H1 (cell line): Measurements from ENCODE around the gene GLMP. TPM values are rescaled to one million over a fixed set of nuclear protein-coding genes. Genes with fewer than 3 reads are reported as not detected.
"Not testable (repeated sequence)": the region's sequence is repeated elsewhere in the genome, so short reads cannot be mapped to it uniquely, and the experiment has no call there.

Experiments
- CTCF ChIA-PET: fragments of 300-600 bp; sonication (Branson Sonifier 250); formaldehyde crosslinking; loops from one replicate; lab custom pipeline; 2021; ENCODE audit not compliant: partially characterized antibody; lab: Charles Lee
- POLR2A ChIA-PET: fragments of 300-600 bp; sonication (Branson Sonifier 250); formaldehyde crosslinking; loops from one replicate; lab custom pipeline; 2021; ENCODE audit warnings: inconsistent platforms; ENCODE audit not compliant: partially characterized antibody; lab: Charles Lee
- DNase-seq, 2 experiments: peaks; one replicate each; pipeline versions ENCODE4 v3.0.0 to v3.0.0-alpha.2; 2010 to 2022; ENCODE audit warnings: low spot score in 2 of 2, low read depth in 1 of 2, mixed read lengths in 1 of 2
- FAIRE-seq: peaks from 2 replicates; lab custom pipeline; 2011; peaks lifted over from hg19 to GRCh38; lab: Jason Lieb, UNC
- H2AFZ ChIP-seq: 2 replicates; pipeline ENCODE4 v1.8.1; 2012; ENCODE audit warnings: low read length, inconsistent platforms
- H2AK5ac ChIP-seq: 2 replicates; pipeline ENCODE4 v1.6.1; 2013; ENCODE audit warnings: low read depth, low read length
- H2BK120ac ChIP-seq: replicated peaks from 2 replicates; pipeline ENCODE3; 2013; ENCODE audit warnings: low read depth, low read length, inconsistent platforms
- H2BK12ac ChIP-seq: 2 replicates; pipeline ENCODE4 v1.6.1; 2013; ENCODE audit warnings: low read depth, low read length
- H2BK15ac ChIP-seq: 2 replicates; pipeline ENCODE4 v1.6.1; 2013; ENCODE audit warnings: low read length
- H2BK20ac ChIP-seq: 2 replicates; pipeline ENCODE4 v1.6.1; 2013; ENCODE audit warnings: low read length
- H2BK5ac ChIP-seq: 2 replicates; pipeline ENCODE4 v1.6.1; 2013; ENCODE audit warnings: low read depth, low read length
- H3K14ac ChIP-seq: 2 replicates; pipeline ENCODE4 v1.6.1; 2013; ENCODE audit warnings: inconsistent platforms; ENCODE audit not compliant: insufficient read length
- H3K18ac ChIP-seq: 2 replicates; pipeline ENCODE4 v1.6.1; 2013; ENCODE audit warnings: low read length; ENCODE audit errors: extremely low read depth
- H3K23ac ChIP-seq: 2 replicates; pipeline ENCODE4 v1.6.1; 2013; ENCODE audit warnings: inconsistent platforms; ENCODE audit not compliant: insufficient read length
- H3K23me2 ChIP-seq: 2 replicates; pipeline ENCODE4 v1.6.1; 2013; ENCODE audit warnings: low read depth, low read length
- H3K27ac ChIP-seq: 2 replicates; pipeline ENCODE4 v1.6.1; 2011; ENCODE audit warnings: low read depth, low read length, inconsistent platforms
- H3K27me3 ChIP-seq, 4 experiments: replicated peaks in 1 of 4; 1 replicate in 1 of 4; 2 replicates in 3 of 4; pipeline versions ENCODE4 v1.6.1 to v1.8.1; 2011 to 2013; ENCODE audit warnings: low read length in 3 of 4, mild to moderate bottlenecking in 3 of 4, inconsistent platforms in 2 of 4, mixed read lengths in 2 of 4, moderate library complexity in 1 of 4; ENCODE audit not compliant: control insufficient read depth in 3 of 4, insufficient read depth in 3 of 4; ENCODE audit errors: extremely low read depth in 1 of 4
- H3K36me3 ChIP-seq, 4 experiments: 2 replicates each; pipeline versions ENCODE4 v1.6.1 to v1.8.1; 2011 to 2013; ENCODE audit warnings: mild to moderate bottlenecking in 4 of 4, low read length in 3 of 4, moderate library complexity in 2 of 4, control low read depth in 1 of 4, inconsistent platforms in 1 of 4; ENCODE audit not compliant: insufficient read depth in 4 of 4, control insufficient read depth in 2 of 4
- H3K4ac ChIP-seq: replicated peaks from 2 replicates; pipeline ENCODE3; 2013; ENCODE audit warnings: low read length, low read depth, mixed read lengths, inconsistent platforms; ENCODE audit not compliant: insufficient read length
- H3K4me1 ChIP-seq, 4 experiments: replicated peaks in 1 of 4; 1 replicate in 1 of 4; 2 replicates in 3 of 4; pipeline versions ENCODE4 v1.6.1 to v1.8.1; 2011 to 2013; ENCODE audit warnings: low read length in 3 of 4, inconsistent platforms in 2 of 4, mixed read lengths in 1 of 4; ENCODE audit not compliant: insufficient read depth in 4 of 4, control insufficient read depth in 3 of 4
- H3K4me2 ChIP-seq, 2 experiments: 2 replicates each; pipeline versions ENCODE4 v1.6.1 to v1.8.1; 2011 to 2013; ENCODE audit warnings: low read depth in 2 of 2, low read length in 2 of 2, control low read depth in 1 of 2, inconsistent platforms in 1 of 2, mild to moderate bottlenecking in 1 of 2; ENCODE audit not compliant: insufficient read depth in 1 of 2
- H3K4me3 ChIP-seq, 4 experiments: fragments of 200-600, 300-600 bp in 1 of 4; sonication (generic), shearing (Covaris generic), sonication (Bioruptor Twin) in 1 of 4; 2 replicates each; pipeline versions ENCODE4 v1.5.1 to v1.8.1; 2011 to 2016; ENCODE audit warnings: low read length in 4 of 4, low read depth in 3 of 4, control low read depth in 2 of 4, inconsistent platforms in 2 of 4, mild to moderate bottlenecking in 2 of 4, mixed read lengths in 1 of 4, moderate library complexity in 1 of 4; ENCODE audit not compliant: insufficient read depth in 2 of 4; ENCODE audit errors: extremely low read depth in 1 of 4
- H3K56ac ChIP-seq: replicated peaks from 2 replicates; pipeline ENCODE3; 2013; ENCODE audit warnings: low read depth, mild to moderate bottlenecking, mixed read lengths, low read length, inconsistent platforms; ENCODE audit not compliant: insufficient read length
- H3K79me1 ChIP-seq: 2 replicates; pipeline ENCODE4 v1.6.1; 2013; ENCODE audit warnings: low read depth, low read length, control low read depth
- H3K79me2 ChIP-seq, 2 experiments: 2 replicates each; pipeline versions ENCODE4 v1.6.1 to v1.8.1; 2012 to 2013; ENCODE audit warnings: low read length in 2 of 2, mild to moderate bottlenecking in 2 of 2, inconsistent platforms in 1 of 2; ENCODE audit not compliant: insufficient read depth in 2 of 2, control insufficient read depth in 1 of 2
- H3K9ac ChIP-seq, 4 experiments: replicated peaks in 1 of 4; 1 replicate in 1 of 4; 2 replicates in 3 of 4; pipeline versions ENCODE4 v1.6.1 to v1.8.1; 2011 to 2013; ENCODE audit warnings: low read depth in 3 of 4, low read length in 3 of 4, control low read depth in 2 of 4, mild to moderate bottlenecking in 2 of 4, moderate library complexity in 2 of 4, inconsistent platforms in 1 of 4; ENCODE audit errors: extremely low read depth in 1 of 4
- H3K9me3 ChIP-seq, 2 experiments: 2 replicates each; pipeline versions ENCODE4 v1.6.1 to v1.8.1; 2012 to 2013; ENCODE audit warnings: mild to moderate bottlenecking in 2 of 2, moderate library complexity in 2 of 2, control low read depth in 1 of 2, inconsistent platforms in 1 of 2, low read depth in 1 of 2, low read length in 1 of 2, mixed read lengths in 1 of 2; ENCODE audit not compliant: insufficient read depth in 2 of 2
- H4K20me1 ChIP-seq, 2 experiments: replicated peaks in 1 of 2; 2 replicates each; pipeline versions ENCODE3 to v1.8.1; 2011 to 2013; ENCODE audit warnings: inconsistent platforms in 2 of 2, low read length in 2 of 2, mild to moderate bottlenecking in 1 of 2; ENCODE audit not compliant: insufficient read depth in 2 of 2, control insufficient read depth in 1 of 2
- H4K5ac ChIP-seq: 2 replicates; pipeline ENCODE4 v1.6.1; 2013; ENCODE audit warnings: low read length, low read depth, mixed read lengths, inconsistent platforms; ENCODE audit not compliant: insufficient read length
- H4K8ac ChIP-seq: 2 replicates; pipeline ENCODE4 v1.8.0; 2013; ENCODE audit warnings: mild to moderate bottlenecking, moderate library complexity, low read length, inconsistent platforms; ENCODE audit not compliant: insufficient read depth; ENCODE audit errors: extremely low read depth
- H4K91ac ChIP-seq: replicated peaks from 2 replicates; pipeline ENCODE3; 2013; ENCODE audit warnings: low read length, mixed read lengths, inconsistent platforms; ENCODE audit not compliant: insufficient read length
- WGBS, 2 experiments: shearing (Covaris generic) in 1 of 2; methylation state at CpG; one replicate each; pipeline versions ENCODE4 v1.1.6 to v1.1.7; 2013 to 2015; ENCODE audit warnings: low lambda C conversion rate in 2 of 2, mixed read lengths in 2 of 2, inconsistent platforms in 1 of 2, low coverage in 1 of 2, missing lambda C conversion rate in 1 of 2; ENCODE audit not compliant: insufficient replicate concordance in 2 of 2, insufficient coverage in 1 of 2, insufficient read length in 1 of 2; ENCODE audit errors: extremely low coverage in 1 of 2, missing lambda C conversion rate in 1 of 2; 5-methylcytosine and 5-hydroxymethylcytosine counted together
- polyA plus RNA-seq, 7 experiments: library from polyadenylated mRNA; depleted of rRNA in 3 of 7; stranded (reverse) in 5 of 7; unstranded in 2 of 7; fragments of >200 nt in 5 of 7; fragments of 200-250 nt in 2 of 7; gene quantifications; 1 replicate in 5 of 7; 2 replicates in 1 of 7; 4 replicates in 1 of 7; pipeline versions ENCODE4 v1.2.1 to v1.2.3, GENCODE V29; 2011 to 2013; ENCODE audit warnings: missing spikeins in 2 of 7, mixed read lengths in 2 of 7
- total RNA-seq: library from RNA; stranded (reverse); fragmentation: NEBNext Ultra II Directional; extraction: Animal tissue kit (Norgen Biotek cat#: 25700); gene quantifications from 2 replicates; pipeline ENCODE4 v1.2.1, GENCODE V29; 2021

GLMP gene
- total and polyA plus RNA-seq, 2 of the 8 experiments (the other 6 are each of a cell fraction or from before 2014, with no cell fraction given): 48.1 to 59.5 TPM

DNA sequence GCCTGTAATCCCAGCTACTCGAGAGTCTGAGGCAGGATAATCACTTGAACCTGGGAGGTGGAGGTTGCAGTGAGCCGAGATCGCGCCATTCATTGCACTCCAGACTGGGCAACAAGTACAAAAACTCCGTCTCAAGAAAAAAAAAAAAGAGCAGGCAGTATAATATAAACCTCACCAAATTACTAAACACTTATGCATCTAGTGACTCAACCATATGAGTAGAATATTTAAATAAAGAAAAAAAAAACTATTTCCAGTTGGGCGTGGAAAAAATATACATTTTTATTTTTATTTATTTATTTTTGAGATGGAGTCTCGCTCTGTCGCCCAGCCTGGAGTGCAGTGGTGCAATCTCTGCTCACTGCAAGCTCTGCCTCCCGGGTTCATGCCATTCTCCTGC is 27.7 kb upstream of the GLMP start:
- H3K9me3 ChIP-seq, H2BK20ac ChIP-seq, H2AK5ac ChIP-seq, H3K18ac ChIP-seq, H3K23me2 ChIP-seq, H3K27ac ChIP-seq, H3K4me2 ChIP-seq, H3K4ac ChIP-seq, H4K5ac ChIP-seq, H3K23ac ChIP-seq, H4K91ac ChIP-seq, H3K56ac ChIP-seq, H3K4me3 ChIP-seq, DNase-seq, H3K14ac ChIP-seq, H3K9ac ChIP-seq, H4K8ac ChIP-seq, H3K79me2 ChIP-seq, H2BK15ac ChIP-seq, H3K79me1 ChIP-seq, H4K20me1 ChIP-seq, H3K27me3 ChIP-seq, H2BK12ac ChIP-seq, H2AFZ ChIP-seq, H2BK5ac ChIP-seq, FAIRE-seq, H3K4me1 ChIP-seq, H2BK120ac ChIP-seq: not testable (repeated sequence)
- peaks cover 47 to 80% (median 64%) of the 10 kb centered on the region in 4 experiments for H3K36me3 ChIP-seq
- CTCF ChIA-PET: interaction anchor here (0.7 to 1.5 kb wide), 3 partner anchors 14 to 158 kb away, joined by 3 to 4 read pairs (median 3); no protein-coding TSS in a partner anchor
- 95% methylated on average over 8 of the region's 9 CpGs; no CpG with 5 or more reads in 1 of the 2 experiments for WGBS, 2 experiments
- POLR2A ChIA-PET: interaction anchor here (1.0 to 1.9 kb wide), 8 partner anchors 10 to 76 kb away, joined by 3 to 8 read pairs (median 4); partner anchors contain the start of genes CCT3, PAQR6 and TSACC
